Testis (tissue), 3 donors: ENCODE results near the gene TECPR2. TPM values are rescaled to one million over a fixed set of nuclear protein-coding genes. Genes with fewer than 3 reads are reported as not detected.
"Not testable (repeated sequence)": the region's sequence is repeated elsewhere in the genome, so short reads cannot be mapped to it uniquely, and the experiment has no call there.

Source experiments
- DNase-seq: peaks from one replicate; pipeline ENCODE4 v3.0.0-alpha.2; 2019
- H3K27ac ChIP-seq, 2 donors: fragments of 200-600 bp; sonication (generic); one replicate each; pipeline ENCODE4 v1.5.1; 2019
- H3K27me3 ChIP-seq: fragments of 200-600 bp; sonication (generic); one replicate; pipeline ENCODE4 v1.5.1; 2019
- H3K36me3 ChIP-seq: fragments of 200-600 bp; sonication (generic); one replicate; pipeline ENCODE4 v1.5.1; 2017; ENCODE audit warnings: low read depth; ENCODE audit errors: missing control alignments
- H3K4me1 ChIP-seq: fragments of 200-600 bp; sonication (generic); one replicate; pipeline ENCODE4 v1.5.1; 2019
- H3K4me3 ChIP-seq, 2 donors: fragments of 200-600 bp; sonication (generic); one replicate each; pipeline ENCODE4 v1.5.1; 2017 to 2019
- H3K9me3 ChIP-seq: fragments of 200-600 bp; sonication (generic); one replicate; pipeline ENCODE4 v1.5.1; 2017
- CTCF ChIP-seq, 3 experiments: fragments of 450-650 bp in 2 of 3; fragments of 200-600 bp in 1 of 3; sonication (generic) in 1 of 3; IDR thresholded peaks; one replicate each; pipeline ENCODE4 v1.5.1; 2016 to 2019; ENCODE audit warnings: antibody characterized with exemption in 3 of 3, mild to moderate bottlenecking in 2 of 3, moderate library complexity in 1 of 3
- POLR2A ChIP-seq: fragments of 450-650 bp; IDR thresholded peaks from one replicate; pipeline ENCODE4 v1.6.1; 2017; ENCODE audit warnings: antibody characterized with exemption, mild to moderate bottlenecking, moderate library complexity
- WGBS, 2 donors: methylation state at CpG; one replicate each; pipeline ENCODE4 v1.1.5; 2018; 5-methylcytosine and 5-hydroxymethylcytosine counted together
- intact Hi-C: fragments of 100-400 bp; cut with DNase I; formaldehyde crosslinking; loops from one replicate; pipeline ENCODE4 v1.15.1; 2023; ENCODE audit warnings: low total_unique reads
- polyA plus RNA-seq: library from polyadenylated mRNA; stranded (reverse); fragments of 350-450 nt; fragmentation: Illumina TruSeq; extraction: RNeasy Lipid Tissue Mini Kit (QIAGEN cat#74804); gene quantifications from one replicate; pipeline ENCODE4 v1.2.3, GENCODE V29; 2014; ENCODE audit warnings: low read depth, low replicate concordance; ENCODE audit not compliant: insufficient read depth
- total RNA-seq, 2 donors: library from RNA; depleted of rRNA; stranded (reverse); fragments of >200 nt; gene quantifications; one replicate each; pipeline ENCODE4 v1.2.3, GENCODE V29; 2016

Gene TECPR2
- total and polyA plus RNA-seq, 3 donors from 2014 or later, result 43.4 to 65.9 (median 43.6) TPM

GRCh38 chr14:102351023-102351422 is 11.7 kb upstream of the TECPR2 start:
- no peaks in the 10 kb centered on the region for H3K27me3 ChIP-seq
- H3K4me3 ChIP-seq, result no peak overlapping the region
- WGBS, 2 donors, result 81 to 93% methylated on average over 7 to 10 of the region's 10 CpGs
- H3K27ac ChIP-seq, result no peak overlapping the region
- intact Hi-C loops, result no loop called here
- H3K36me3 ChIP-seq, result no peaks in the 10 kb centered on the region
- H3K9me3 ChIP-seq, result no peaks in the 10 kb centered on the region
- DNase-seq, result no peak
- TF ChIP-seq CTCF (IDR thresholded peaks at IDR 0.05), result no peak
- no peak for TF ChIP-seq POLR2A
- no peaks in the 10 kb centered on the region for H3K4me1 ChIP-seq

- H3K27me3 ChIP-seq, H3K27ac ChIP-seq, H3K9me3 ChIP-seq, intact Hi-C loops, H3K36me3 ChIP-seq, DNase-seq, H3K4me3 ChIP-seq, H3K4me1 ChIP-seq: not testable (repeated sequence)
- 75 to 77% methylated on average over 9 of the region's 9 CpGs for WGBS, 2 donors
These were observed 11.1 kb upstream of the TECPR2 start for GRCh38 chr14:102351593-102351992.

GRCh38 chr14:102352213-102352612 is 10.5 kb upstream of the TECPR2 start:
- H3K27ac ChIP-seq, result no peak overlapping the region
- no peaks in the 10 kb centered on the region for H3K9me3 ChIP-seq
- H3K4me3 ChIP-seq, result no peak overlapping the region
- no peaks in the 10 kb centered on the region for H3K4me1 ChIP-seq
- H3K27me3 ChIP-seq, result no peaks in the 10 kb centered on the region
- 88 to 93% methylated on average over 4 of the region's 4 CpGs for WGBS, 2 donors
- no peak for DNase-seq
- intact Hi-C loops, result no loop called here
- no peaks in the 10 kb centered on the region for H3K36me3 ChIP-seq
- TF ChIP-seq POLR2A (no peak), CTCF (IDR thresholded peaks at IDR 0.05) (no peak)

GRCh38 chr14:102353126-102353619 is 9.6 kb upstream of the TECPR2 start:
- no peak for DNase-seq

GRCh38 chr14:102356280-102356679 is 6.5 kb upstream of the TECPR2 start:
- H3K36me3 ChIP-seq, result no peaks in the 10 kb centered on the region
- 96 to 98% methylated on average over 3 of the region's 3 CpGs for WGBS, 2 donors

More at GRCh38 chr14:102353126-102353619, 9.6 kb upstream of the TECPR2 start:
- Histone ChIP-seq H3K9me3 (no peaks in the 10 kb centered on the region), H3K36me3 (no peaks in the 10 kb centered on the region), H3K4me1 (no peaks in the 10 kb centered on the region), H3K27ac (no peak overlapping the region), H3K27me3 (no peaks in the 10 kb centered on the region), H3K4me3 (no peak overlapping the region)
- TF ChIP-seq CTCF (IDR thresholded peaks at IDR 0.05), result no peak
- TF ChIP-seq POLR2A, result no peak
- intact Hi-C loops, result no loop called here
- 73 to 75% methylated on average over 8 of the region's 8 CpGs for WGBS, 2 donors

More at GRCh38 chr14:102356280-102356679, 6.5 kb upstream of the TECPR2 start:
- Histone ChIP-seq H3K4me1 (no peaks in the 10 kb centered on the region), H3K27ac (no peak overlapping the region), H3K4me3 (no peak overlapping the region), H3K27me3 (no peaks in the 10 kb centered on the region), H3K9me3 (no peaks in the 10 kb centered on the region)
- intact Hi-C loops, result no loop called here
- TF ChIP-seq CTCF (IDR thresholded peaks at IDR 0.05) (no peak), POLR2A (no peak)
- no peak for DNase-seq
